Esophagus squamous epithelium (tissue), 5 donors: ENCODE measurements around the gene ASIP. TPM values are rescaled to one million over a fixed set of nuclear protein-coding genes. Genes with fewer than 3 reads are reported as not detected.
"Not testable (repeated sequence)": the region's sequence is repeated elsewhere in the genome, so short reads cannot be mapped to it uniquely, and the experiment has no call there.

ENCODE experiments used
- DNase-seq: peaks from one replicate; lab custom pipeline; 2025; lab: John Stamatoyannopoulos, UW
- H3K27ac ChIP-seq, 4 donors: fragments of 200-600 bp; sonication (generic); one replicate each; pipeline ENCODE4 v1.5.1; 2016 to 2019; ENCODE audit warnings: mild to moderate bottlenecking in 1 of 4
- H3K27me3 ChIP-seq, 4 donors: fragments of 200-600 bp; sonication (generic); 1 replicate in 3 of 4; 2 replicates in 1 of 4; pipeline versions ENCODE4 v1.5.1 to v1.6.0; 2017 to 2021; ENCODE audit warnings: antibody characterized with exemption in 1 of 4
- H3K36me3 ChIP-seq, 3 donors: fragments of 200-600 bp; sonication (generic); one replicate each; pipeline ENCODE4 v1.5.1; 2016 to 2019
- H3K4me1 ChIP-seq, 3 donors: fragments of 200-600 bp; sonication (generic); one replicate each; pipeline ENCODE4 v1.5.1; 2017 to 2019
- H3K4me3 ChIP-seq, 4 donors: fragments of 200-600 bp; sonication (generic); 1 replicate in 3 of 4; 2 replicates in 1 of 4; pipeline ENCODE4 v1.5.1; 2016 to 2019; ENCODE audit warnings: mild to moderate bottlenecking in 2 of 4, moderate library complexity in 1 of 4
- H3K9me3 ChIP-seq, 3 donors: fragments of 200-600 bp; sonication (generic); one replicate each; pipeline ENCODE4 v1.5.1; 2016 to 2019
- CTCF ChIP-seq, 6 experiments: fragments of 450-650 bp in 4 of 6; fragments of 200-600 bp in 2 of 6; sonication (generic) in 2 of 6; IDR thresholded peaks; one replicate each; pipeline ENCODE4 v1.5.1; 2016 to 2019; ENCODE audit warnings: antibody characterized with exemption in 6 of 6, mild to moderate bottlenecking in 4 of 6, moderate library complexity in 4 of 6
- POLR2A ChIP-seq, 4 donors: fragments of 450-650 bp; IDR thresholded peaks; one replicate each; pipeline ENCODE4 v1.6.1; 2017; ENCODE audit warnings: antibody characterized with exemption in 4 of 4, mild to moderate bottlenecking in 4 of 4, moderate library complexity in 3 of 4
- WGBS, 2 donors: methylation state at CpG; one replicate each; pipeline ENCODE4 v1.1.5; 2018; 5-methylcytosine and 5-hydroxymethylcytosine counted together
- intact Hi-C: fragments of 100-400 bp; cut with DNase I; formaldehyde crosslinking; loops from one replicate; pipeline ENCODE4 v1.15.0; 2022
- total RNA-seq, 4 donors: library from RNA; depleted of rRNA; stranded (reverse); fragments of >200 nt; gene quantifications; one replicate each; pipeline ENCODE4 v1.1.0, GENCODE V29; 2016
- donor health status: DM: yes; HTN: yes; CAD: no.

Gene ASIP
- total RNA-seq, 4 donors from 2014 or later: not detected

GRCh38 chr20:34254979-34255378 lies 13.8 kb downstream of the ASIP start:
- TF ChIP-seq POLR2A (IDR thresholded peaks at IDR 0.05) (no peak), CTCF (IDR thresholded peaks at IDR 0.05) (no peak)

GRCh38 chr20:34256629-34257124 lies 15.5 kb downstream of the ASIP start:
- Histone ChIP-seq H3K9me3 (no peaks in the 10 kb centered on the region), H3K4me1 (no peaks in the 10 kb centered on the region), H3K27ac (no peak overlapping the region), H3K27me3 (no peaks in the 10 kb centered on the region), H3K4me3 (no peak overlapping the region), H3K36me3 (no peaks in the 10 kb centered on the region)
- no peak for DNase-seq
- 75 to 92% methylated on average over 5 of the region's 5 CpGs for WGBS, 2 donors
- intact Hi-C loops: no loop called here
- TF ChIP-seq CTCF (IDR thresholded peaks at IDR 0.05) (no peak), POLR2A (IDR thresholded peaks at IDR 0.05) (no peak)

More at GRCh38 chr20:34254979-34255378, 13.8 kb downstream of the ASIP start:
- Histone ChIP-seq H3K27ac (no peak overlapping the region), H3K4me1 (no peaks in the 10 kb centered on the region), H3K36me3 (no peaks in the 10 kb centered on the region), H3K27me3 (no peaks in the 10 kb centered on the region), H3K4me3 (no peak overlapping the region), H3K9me3 (no peaks in the 10 kb centered on the region)
- WGBS, 2 donors: 78 to 81% methylated on average over 1 of the region's 1 CpG
- intact Hi-C loops: no loop called here
- no peak for DNase-seq

GRCh38 chr20:34260208-34260942 lies 19.2 kb downstream of the ASIP start:
- Histone ChIP-seq H3K9me3 (no peaks in the 10 kb centered on the region), H3K4me3 (no peak overlapping the region), H3K27me3 (no peaks in the 10 kb centered on the region), H3K27ac (no peak overlapping the region), H3K36me3 (no peaks in the 10 kb centered on the region), H3K4me1 (peaks cover 4 to 7% (median 5%) of the 10 kb centered on the region in 3 donors)
- no peak for DNase-seq
- TF ChIP-seq POLR2A (IDR thresholded peaks at IDR 0.05) (no peak), CTCF (IDR thresholded peaks at IDR 0.05) (no peak)
- intact Hi-C loops: no loop called here
- 79 to 100% methylated on average over 2 to 5 of the region's 5 CpGs for WGBS, 2 donors

GRCh38 chr20:34262488-34263288 lies 21.5 kb downstream of the ASIP start:
- intact Hi-C loops: no loop called here
- DNase-seq: no peak
- Histone ChIP-seq H3K4me1 (peaks cover 4 to 7% (median 5%) of the 10 kb centered on the region in 3 donors), H3K27ac (peak overlapping the region in 2 of 4 donors; percentile 47 to 62), H3K27me3 (no peaks in the 10 kb centered on the region), H3K9me3 (no peaks in the 10 kb centered on the region), H3K4me3 (no peak overlapping the region), H3K36me3 (no peaks in the 10 kb centered on the region)
- TF ChIP-seq POLR2A (IDR thresholded peaks at IDR 0.05) (no peak), CTCF (IDR thresholded peaks at IDR 0.05) (no peak)
- WGBS, 2 donors: 48 to 50% methylated on average over 8 to 9 of the region's 9 CpGs

- H3K9me3 ChIP-seq, H3K27ac ChIP-seq, H3K4me3 ChIP-seq, DNase-seq, H3K36me3 ChIP-seq, intact Hi-C loops, H3K4me1 ChIP-seq, H3K27me3 ChIP-seq: not testable (repeated sequence)
- 91 to 93% methylated on average over 8 of the region's 8 CpGs for WGBS, 2 donors
Observed at GRCh38 chr20:34263468-34263867, 22.2 kb downstream of the ASIP start.
